Measurements from ENCODE around the gene FSTL5. TPM values are rescaled to one million over a fixed set of nuclear protein-coding genes. Genes with fewer than 3 reads are reported as not detected.

The FSTL5 gene
- total RNA-seq, 1 donor from 2014 or later: not detected

DNA sequence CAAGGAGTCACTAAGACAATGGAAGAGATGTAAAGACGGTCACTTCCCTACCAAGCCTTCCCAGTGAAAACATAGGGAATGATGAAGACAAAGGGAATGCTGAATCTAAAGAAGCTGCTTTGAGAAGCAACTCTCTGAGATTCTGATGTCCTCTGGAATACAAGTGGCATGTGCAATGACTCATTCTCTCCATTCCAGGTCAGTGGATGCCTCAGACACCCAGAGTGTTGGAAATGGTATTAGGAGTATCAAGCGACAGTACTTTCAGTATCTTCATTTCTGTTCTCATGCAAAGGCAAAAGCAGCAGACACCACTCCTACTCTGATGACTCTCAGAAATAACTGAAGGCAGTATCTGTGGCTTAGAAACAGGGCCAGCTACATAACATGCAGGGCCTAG lies 102.6 kb downstream of the FSTL5 start:
- no peak for DNase-seq (ENCODE audit: low spot score)
- Mint-ChIP-seq H3K27ac (no peak overlapping the region), H3K27me3 (ENCODE audit: low read depth) (no peaks in the 10 kb centered on the region)

DNA sequence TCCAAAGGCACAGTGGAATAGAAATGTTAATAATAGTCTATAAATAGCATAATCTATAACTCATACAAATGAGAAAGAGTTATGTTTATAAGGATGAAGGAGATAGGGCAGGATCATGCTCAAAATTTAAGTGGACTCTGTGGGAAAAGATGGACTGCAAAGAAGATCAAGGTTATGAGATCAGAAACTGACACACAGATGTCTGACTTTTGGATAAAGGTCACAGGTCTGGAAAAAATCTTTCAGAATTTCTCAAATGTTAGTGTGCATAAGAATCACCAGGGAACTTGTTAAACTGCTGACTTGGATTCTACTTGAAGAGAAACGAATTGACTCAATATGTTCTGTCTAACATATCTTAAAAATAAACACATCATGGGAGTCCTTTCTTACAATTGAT lies 104.1 kb downstream of the FSTL5 start:
- intact Hi-C loops (cut with micrococcal nuclease): no loop called here
- Mint-ChIP-seq H3K27me3 (ENCODE audit: low read depth) (no peaks in the 10 kb centered on the region), H3K27ac (no peak overlapping the region), H3K9me3 (no peaks in the 10 kb centered on the region), H3K4me3 (ENCODE audit: low read depth) (no peak overlapping the region), H3K36me3 (ENCODE audit: low read depth) (no peaks in the 10 kb centered on the region), H3K4me1 (ENCODE audit: low read depth) (no peaks in the 10 kb centered on the region)
- DNase-seq (ENCODE audit: low spot score): no peak

More for the DNA sequence above, 102.6 kb downstream of the FSTL5 start:
- Mint-ChIP-seq H3K4me1 (ENCODE audit: low read depth) (no peaks in the 10 kb centered on the region), H3K4me3 (ENCODE audit: low read depth) (no peak overlapping the region), H3K9me3 (peaks cover 2% of the 10 kb centered on the region), H3K36me3 (ENCODE audit: low read depth) (no peaks in the 10 kb centered on the region)
- intact Hi-C loops (cut with micrococcal nuclease): no loop called here

DNA sequence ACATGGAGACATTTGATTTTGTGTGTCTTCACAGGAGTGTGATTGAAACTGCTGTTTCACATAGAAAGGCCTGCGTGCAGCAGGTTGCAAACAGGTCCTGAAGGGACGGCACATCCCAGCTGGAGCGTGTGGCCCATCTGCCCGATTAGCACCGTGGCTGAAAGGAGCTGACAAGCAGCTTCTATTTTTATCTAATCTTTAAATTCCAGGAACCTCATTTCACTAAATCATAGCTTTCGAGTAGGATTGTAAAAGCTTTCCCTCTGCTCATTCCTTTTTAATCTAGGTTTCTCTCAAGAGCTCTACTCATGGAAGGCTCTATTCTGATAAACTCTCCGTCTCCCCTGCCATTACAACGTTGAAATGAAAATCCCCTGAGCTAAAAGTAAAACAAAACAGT lies 106.8 kb downstream of the FSTL5 start:
- H3K27ac Mint-ChIP-seq: no peak overlapping the region
- H3K4me1 Mint-ChIP-seq (ENCODE audit: low read depth): no peaks in the 10 kb centered on the region
- H3K27me3 Mint-ChIP-seq (ENCODE audit: low read depth): no peaks in the 10 kb centered on the region
- intact Hi-C loops (cut with micrococcal nuclease): no loop called here
- no peak overlapping the region for H3K4me3 Mint-ChIP-seq (ENCODE audit: low read depth)
- DNase-seq (ENCODE audit: low spot score): no peak
- no peaks in the 10 kb centered on the region for H3K36me3 Mint-ChIP-seq (ENCODE audit: low read depth)
- no peaks in the 10 kb centered on the region for H3K9me3 Mint-ChIP-seq

DNA sequence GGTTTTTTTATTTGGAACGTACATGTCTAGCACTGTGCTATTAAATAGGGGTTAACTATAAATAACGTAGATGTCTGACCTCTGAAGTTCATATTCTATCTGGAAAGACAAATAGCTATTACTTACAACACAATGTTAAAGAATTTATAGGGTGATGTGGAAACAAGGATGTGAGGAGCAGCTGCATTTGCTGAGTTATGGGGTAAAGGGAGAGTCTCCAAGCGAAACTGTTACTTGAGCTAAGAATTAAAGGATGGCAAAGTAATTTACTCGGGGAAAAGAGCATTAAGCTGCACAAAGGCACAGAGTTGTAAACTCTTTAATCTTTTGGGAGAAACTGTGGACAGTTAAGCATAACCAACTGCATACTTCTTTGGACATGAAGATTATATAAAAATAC lies 117.7 kb downstream of the FSTL5 start:
- intact Hi-C loops (cut with micrococcal nuclease): no loop called here
- Mint-ChIP-seq H3K27ac (no peak overlapping the region), H3K27me3 (ENCODE audit: low read depth) (no peaks in the 10 kb centered on the region), H3K36me3 (ENCODE audit: low read depth) (no peaks in the 10 kb centered on the region), H3K4me1 (ENCODE audit: low read depth) (no peaks in the 10 kb centered on the region), H3K9me3 (peaks cover 3% of the 10 kb centered on the region), H3K4me3 (ENCODE audit: low read depth) (no peak overlapping the region)
- no peak for DNase-seq (ENCODE audit: low spot score)

DNA sequence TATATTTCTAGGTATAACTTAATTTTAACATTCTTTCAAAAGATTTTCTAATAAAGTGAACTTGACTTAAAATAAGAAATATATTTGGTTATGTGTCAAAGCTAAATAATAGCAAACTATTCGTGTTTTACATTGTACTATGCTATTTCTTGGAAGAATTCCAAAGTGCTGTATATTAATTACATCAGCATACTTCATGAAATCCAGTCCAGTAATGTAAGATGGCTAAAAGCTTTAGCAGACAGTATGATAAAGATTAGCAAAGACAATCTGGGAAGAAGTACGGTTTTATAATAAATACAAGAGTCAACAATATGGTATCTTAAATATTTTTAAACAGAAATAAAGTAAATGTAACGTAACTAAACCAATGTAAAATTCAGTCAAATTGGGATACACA lies 125.7 kb downstream of the FSTL5 start:
- Mint-ChIP-seq H3K4me3 (ENCODE audit: low read depth) (no peak overlapping the region), H3K27ac (no peak overlapping the region), H3K36me3 (ENCODE audit: low read depth) (no peaks in the 10 kb centered on the region), H3K27me3 (ENCODE audit: low read depth) (no peaks in the 10 kb centered on the region), H3K9me3 (peaks cover 8% of the 10 kb centered on the region), H3K4me1 (ENCODE audit: low read depth) (no peaks in the 10 kb centered on the region)
- intact Hi-C loops (cut with micrococcal nuclease): no loop called here
- DNase-seq (ENCODE audit: low spot score): no peak

DNA sequence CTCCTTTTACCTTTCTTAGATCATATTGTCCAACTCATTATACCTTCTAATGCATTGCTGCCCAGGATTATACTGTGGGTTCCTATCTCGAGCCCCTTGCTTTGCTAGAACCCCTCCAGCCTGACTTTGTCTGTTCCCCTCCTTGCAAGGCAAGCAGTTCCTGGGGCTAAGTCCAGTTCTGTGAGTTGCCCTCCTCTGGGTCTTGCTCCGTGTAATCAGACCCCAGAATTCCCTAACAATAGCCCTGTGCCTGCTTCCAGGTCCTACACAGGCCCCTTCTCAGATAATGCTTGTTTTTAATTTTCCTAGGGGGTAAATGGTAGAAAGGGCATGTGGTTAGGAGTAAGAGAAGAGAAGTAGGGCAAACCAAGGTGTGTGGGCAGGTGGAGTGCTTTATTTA lies 145.9 kb downstream of the FSTL5 start:
- H3K27ac Mint-ChIP-seq: no peak overlapping the region
- no peaks in the 10 kb centered on the region for H3K9me3 Mint-ChIP-seq
- H3K4me3 Mint-ChIP-seq (ENCODE audit: low read depth): no peak overlapping the region
- no peaks in the 10 kb centered on the region for H3K4me1 Mint-ChIP-seq (ENCODE audit: low read depth)
- DNase-seq (ENCODE audit: low spot score): no peak
- H3K27me3 Mint-ChIP-seq (ENCODE audit: low read depth): no peaks in the 10 kb centered on the region
- H3K36me3 Mint-ChIP-seq (ENCODE audit: low read depth): no peaks in the 10 kb centered on the region
- intact Hi-C loops (cut with micrococcal nuclease): no loop called here

DNA sequence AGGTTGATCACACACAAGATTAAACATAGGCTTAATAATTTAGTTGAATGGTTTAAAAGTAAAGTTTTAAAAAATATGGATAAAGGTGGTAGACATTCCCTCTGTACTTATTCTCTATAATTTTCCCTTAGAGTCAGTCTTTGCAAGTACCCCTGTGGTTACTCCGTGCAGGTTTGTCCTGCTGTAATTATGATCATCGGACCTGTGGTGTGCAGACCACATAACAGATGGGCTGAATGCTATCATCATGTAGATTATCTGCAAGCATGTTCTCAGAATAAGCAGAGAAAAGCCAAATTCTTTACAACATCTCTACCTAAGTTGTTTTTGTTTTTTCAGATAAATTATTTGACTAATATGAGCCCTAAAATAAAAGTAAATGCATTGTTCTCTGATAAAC lies 146.8 kb downstream of the FSTL5 start:
- Mint-ChIP-seq H3K36me3 (ENCODE audit: low read depth) (no peaks in the 10 kb centered on the region), H3K9me3 (no peaks in the 10 kb centered on the region), H3K27me3 (ENCODE audit: low read depth) (no peaks in the 10 kb centered on the region), H3K27ac (no peak overlapping the region), H3K4me1 (ENCODE audit: low read depth) (no peaks in the 10 kb centered on the region), H3K4me3 (ENCODE audit: low read depth) (no peak overlapping the region)
- intact Hi-C loops (cut with micrococcal nuclease): no loop called here
- no peak for DNase-seq (ENCODE audit: low spot score)

DNA sequence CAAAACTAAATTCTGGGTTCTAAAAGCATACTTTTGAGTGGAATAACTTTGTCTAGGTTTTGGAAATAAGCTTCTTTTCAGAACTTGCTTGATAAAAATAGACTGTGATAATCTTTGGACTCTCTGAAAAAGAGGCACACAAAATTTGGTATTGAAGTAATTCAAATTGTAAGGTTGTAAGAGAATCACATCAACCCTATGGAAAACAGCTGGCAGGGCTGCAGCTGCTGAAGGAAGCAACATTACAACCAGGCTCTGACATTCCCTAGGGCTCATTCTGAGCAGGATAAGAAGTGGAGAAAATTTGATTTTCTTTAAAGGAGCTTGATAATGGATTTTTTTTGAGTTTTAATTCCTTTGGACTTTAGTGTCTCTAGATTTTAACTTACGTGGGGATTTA lies 147.6 kb downstream of the FSTL5 start:
- no peaks in the 10 kb centered on the region for H3K4me1 Mint-ChIP-seq (ENCODE audit: low read depth)
- H3K27ac Mint-ChIP-seq: no peak overlapping the region
- H3K9me3 Mint-ChIP-seq: no peaks in the 10 kb centered on the region
- no peaks in the 10 kb centered on the region for H3K27me3 Mint-ChIP-seq (ENCODE audit: low read depth)
- H3K4me3 Mint-ChIP-seq (ENCODE audit: low read depth): no peak overlapping the region
- no peak for DNase-seq (ENCODE audit: low spot score)
- intact Hi-C loops (cut with micrococcal nuclease): no loop called here
- no peaks in the 10 kb centered on the region for H3K36me3 Mint-ChIP-seq (ENCODE audit: low read depth)

DNA sequence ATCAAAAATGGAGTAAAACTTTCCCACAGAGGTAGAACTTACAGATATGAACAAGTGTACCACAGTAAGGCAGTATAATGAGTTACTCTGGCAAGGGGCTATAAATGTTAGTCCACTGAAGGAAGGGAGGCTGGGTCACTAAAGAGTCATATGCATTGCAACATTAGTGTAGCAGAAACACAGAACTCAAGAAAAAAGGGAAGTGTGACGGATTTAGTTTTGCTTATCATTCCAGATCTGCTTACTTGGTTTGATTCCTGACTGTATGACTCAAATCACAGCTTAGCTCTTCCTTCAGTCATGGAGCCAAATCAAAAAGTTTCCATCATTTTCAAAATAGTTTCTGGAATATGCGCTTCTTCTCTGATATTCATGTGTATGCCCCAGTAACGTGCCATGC lies 148.7 kb downstream of the FSTL5 start:
- Mint-ChIP-seq H3K27me3 (ENCODE audit: low read depth) (no peaks in the 10 kb centered on the region), H3K4me1 (ENCODE audit: low read depth) (no peaks in the 10 kb centered on the region), H3K4me3 (ENCODE audit: low read depth) (no peak overlapping the region), H3K9me3 (peaks cover 5% of the 10 kb centered on the region), H3K36me3 (ENCODE audit: low read depth) (no peaks in the 10 kb centered on the region), H3K27ac (no peak overlapping the region)
- no peak for DNase-seq (ENCODE audit: low spot score)
- intact Hi-C loops (cut with micrococcal nuclease): no loop called here

DNA sequence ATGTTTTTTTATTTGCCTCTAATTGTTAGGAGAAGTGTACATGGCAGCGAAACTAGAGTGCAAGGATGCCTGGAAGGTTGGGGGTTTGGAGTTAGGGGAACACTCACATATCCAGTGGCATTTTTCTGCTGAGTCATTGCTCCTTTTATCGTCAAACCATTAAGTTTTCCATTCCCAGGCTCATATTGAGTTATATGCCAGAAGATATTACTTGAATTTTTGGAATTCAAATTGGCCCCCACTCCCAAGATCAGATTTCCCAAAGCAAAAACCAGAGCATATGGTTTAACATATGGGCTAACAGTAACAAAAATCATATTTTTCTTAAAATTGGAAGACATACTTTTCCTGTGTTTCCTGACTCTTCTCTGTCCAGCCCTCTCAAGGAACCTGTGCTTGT lies 152.7 kb downstream of the FSTL5 start:
- H3K4me1 Mint-ChIP-seq (ENCODE audit: low read depth): no peaks in the 10 kb centered on the region
- no peak overlapping the region for H3K27ac Mint-ChIP-seq
- intact Hi-C loops (cut with micrococcal nuclease): no loop called here
- H3K36me3 Mint-ChIP-seq (ENCODE audit: low read depth): no peaks in the 10 kb centered on the region
- H3K4me3 Mint-ChIP-seq (ENCODE audit: low read depth): no peak overlapping the region
- DNase-seq (ENCODE audit: low spot score): no peak
- no peaks in the 10 kb centered on the region for H3K27me3 Mint-ChIP-seq (ENCODE audit: low read depth)
- peaks cover 5% of the 10 kb centered on the region for H3K9me3 Mint-ChIP-seq

DNA sequence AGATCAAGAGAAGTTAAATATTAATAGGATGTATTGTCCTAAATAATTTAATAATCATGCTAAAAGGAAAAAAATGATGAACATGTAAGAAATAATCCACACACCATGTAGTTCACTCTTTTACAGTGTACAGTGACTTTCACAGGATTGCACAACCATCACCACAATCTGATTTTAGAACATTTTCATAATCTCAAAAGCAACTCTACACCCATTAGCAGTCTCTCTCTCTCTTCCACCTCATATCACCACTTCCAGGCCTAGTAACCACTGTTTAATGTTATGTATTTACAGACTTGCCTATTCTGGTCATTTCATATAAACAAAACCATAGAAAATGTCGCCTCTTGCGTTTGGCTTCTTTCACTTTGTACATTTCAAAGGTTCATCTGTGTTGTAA lies 153.4 kb downstream of the FSTL5 start:
- H3K27ac Mint-ChIP-seq: no peak overlapping the region
- intact Hi-C loops (cut with micrococcal nuclease): no loop called here
- H3K36me3 Mint-ChIP-seq (ENCODE audit: low read depth): no peaks in the 10 kb centered on the region
- H3K9me3 Mint-ChIP-seq: peaks cover 5% of the 10 kb centered on the region
- no peaks in the 10 kb centered on the region for H3K4me1 Mint-ChIP-seq (ENCODE audit: low read depth)
- no peaks in the 10 kb centered on the region for H3K27me3 Mint-ChIP-seq (ENCODE audit: low read depth)
- no peak overlapping the region for H3K4me3 Mint-ChIP-seq (ENCODE audit: low read depth)
- DNase-seq (ENCODE audit: low spot score): no peak

DNA sequence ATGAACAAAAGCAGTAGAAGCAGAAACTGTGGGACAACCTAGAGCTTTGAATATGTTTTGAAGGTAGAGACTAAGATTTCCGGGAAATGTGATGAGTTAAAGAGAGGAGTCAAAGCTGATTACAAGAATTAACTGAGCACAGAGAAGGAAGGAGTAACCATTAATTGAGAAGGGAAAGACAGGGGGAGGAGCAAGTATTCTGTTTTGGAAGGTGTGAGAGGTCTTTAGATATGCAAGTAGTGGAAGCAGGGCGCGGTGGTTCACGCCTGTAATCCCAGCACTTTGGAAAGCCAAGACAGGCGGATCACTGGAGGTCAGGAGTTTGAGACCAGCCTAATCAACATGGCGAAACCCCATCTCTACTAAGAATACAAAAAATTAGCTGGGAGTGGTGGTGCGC lies 171.5 kb downstream of the FSTL5 start:
- Mint-ChIP-seq H3K36me3 (ENCODE audit: low read depth) (no peaks in the 10 kb centered on the region), H3K4me1 (ENCODE audit: low read depth) (no peaks in the 10 kb centered on the region), H3K27ac (no peak overlapping the region), H3K4me3 (ENCODE audit: low read depth) (no peak overlapping the region), H3K9me3 (peaks cover 25% of the 10 kb centered on the region), H3K27me3 (ENCODE audit: low read depth) (no peaks in the 10 kb centered on the region)
- no peak for DNase-seq (ENCODE audit: low spot score)
- intact Hi-C loops (cut with micrococcal nuclease): no loop called here

DNA sequence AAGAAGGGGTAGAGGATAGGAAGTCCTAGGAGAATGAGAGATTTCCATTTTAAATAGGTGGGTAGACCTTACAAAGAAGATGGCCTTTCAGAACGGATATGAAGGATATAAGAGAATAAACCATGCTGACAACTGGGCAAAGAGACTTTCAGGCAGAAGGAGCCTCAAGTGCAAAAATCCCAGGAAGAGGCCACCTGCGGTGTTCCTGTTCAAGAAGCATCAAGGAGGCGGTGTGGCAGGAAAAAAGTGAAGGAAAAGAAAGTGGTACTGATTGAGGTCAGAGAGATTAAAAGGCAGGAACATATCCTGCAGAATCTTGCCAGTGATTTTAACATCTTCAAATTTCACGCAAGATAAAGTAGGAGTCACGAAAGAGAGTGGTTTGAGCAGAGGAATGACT lies 172.0 kb downstream of the FSTL5 start:
- Mint-ChIP-seq H3K27me3 (ENCODE audit: low read depth) (no peaks in the 10 kb centered on the region), H3K36me3 (ENCODE audit: low read depth) (no peaks in the 10 kb centered on the region)

DNA sequence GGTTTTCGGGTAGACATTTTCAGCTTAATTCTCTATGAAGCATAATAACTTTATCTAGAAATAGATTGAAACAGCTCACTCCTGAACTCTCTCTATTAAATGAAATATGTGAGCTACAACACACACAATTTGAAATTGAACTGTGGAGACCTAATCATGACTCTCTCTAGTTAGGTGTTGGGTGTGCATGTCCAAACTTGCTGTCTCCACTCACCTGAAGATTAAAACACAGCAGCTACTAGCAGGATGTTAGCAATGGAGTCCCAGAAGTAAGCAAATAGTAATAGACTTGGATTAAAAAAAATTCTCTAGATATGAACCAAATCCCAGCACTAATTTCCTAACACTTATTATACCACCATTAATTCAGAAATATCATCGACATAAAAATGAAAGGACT lies 173.1 kb downstream of the FSTL5 start:
- Mint-ChIP-seq H3K27me3 (ENCODE audit: low read depth) (no peaks in the 10 kb centered on the region), H3K4me1 (ENCODE audit: low read depth) (no peaks in the 10 kb centered on the region), H3K9me3 (peaks cover 19% of the 10 kb centered on the region), H3K4me3 (ENCODE audit: low read depth) (no peak overlapping the region), H3K27ac (no peak overlapping the region), H3K36me3 (ENCODE audit: low read depth) (no peaks in the 10 kb centered on the region)
- no peak for DNase-seq (ENCODE audit: low spot score)
- intact Hi-C loops (cut with micrococcal nuclease): no loop called here

More for the DNA sequence above, 172.0 kb downstream of the FSTL5 start:
- H3K4me3 Mint-ChIP-seq (ENCODE audit: low read depth): no peak overlapping the region
- no peaks in the 10 kb centered on the region for H3K4me1 Mint-ChIP-seq (ENCODE audit: low read depth)
- H3K9me3 Mint-ChIP-seq: peaks cover 25% of the 10 kb centered on the region
- H3K27ac Mint-ChIP-seq: no peak overlapping the region
- intact Hi-C loops (cut with micrococcal nuclease): no loop called here
- DNase-seq (ENCODE audit: low spot score): no peak
